Activated CD4-positive, CD25-positive, alpha-beta regulatory T cell (primary cell): ENCODE data around the gene FZR1.
"Not testable (repeated sequence)": the region's sequence is repeated elsewhere in the genome, so short reads cannot be mapped to it uniquely, and the experiment has no call there.

ENCODE experiments used
- DNase-seq, 4 experiments: peaks; one replicate each; lab custom pipeline; 2025; lab: John Stamatoyannopoulos, UW

The FZR1 gene

DNA sequence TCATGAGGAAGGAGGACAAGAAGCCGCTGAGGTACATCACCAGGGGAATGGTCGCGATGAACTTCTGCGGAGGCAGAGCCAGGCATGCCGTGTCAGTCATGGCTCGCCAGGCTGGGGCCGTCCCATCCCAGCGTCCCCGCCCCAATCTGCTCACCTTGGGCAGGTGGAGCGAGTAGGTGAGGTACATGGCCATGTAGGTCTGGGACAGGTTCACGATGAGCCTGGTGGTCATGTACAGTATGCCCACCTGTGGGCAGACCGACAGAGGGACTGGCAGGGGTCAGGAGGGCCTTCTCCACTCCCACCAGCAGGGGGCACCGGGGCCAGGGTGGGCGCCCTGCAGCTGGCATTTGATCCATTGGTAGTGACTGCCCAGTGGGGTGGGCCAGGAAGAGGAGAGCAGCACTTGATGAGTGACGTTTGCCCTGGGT, 41.2 kb downstream of the FZR1 start:
- DNase-seq = peak in 1 of 4 experiments; percentile 31

DNA sequence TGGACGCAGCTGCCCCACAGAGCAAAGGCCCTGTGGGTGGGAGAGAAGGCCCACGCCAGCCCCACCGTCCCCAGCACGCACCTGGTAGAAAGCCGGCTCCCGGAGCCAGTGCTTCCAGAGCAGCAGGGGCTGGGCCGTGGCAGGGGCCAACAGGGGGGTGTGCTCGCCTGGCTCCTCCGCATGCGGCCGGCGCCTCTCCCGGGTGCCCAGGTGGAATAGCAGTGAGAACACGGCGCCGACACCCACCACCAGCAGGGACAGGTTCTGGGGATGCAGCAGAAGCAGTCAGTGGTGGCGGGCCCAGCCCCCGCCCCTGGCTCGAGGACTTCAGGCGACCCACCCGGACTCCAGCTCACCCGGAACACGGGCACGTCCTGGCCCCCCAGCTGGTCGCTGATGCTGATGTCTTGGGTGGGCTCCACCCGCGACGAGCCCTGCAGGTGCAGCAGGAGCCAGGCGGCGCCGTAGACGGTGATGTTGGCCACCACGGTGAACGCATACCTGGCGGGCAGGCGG, 41.7 kb downstream of the FZR1 start:
- no peak for DNase-seq

DNA sequence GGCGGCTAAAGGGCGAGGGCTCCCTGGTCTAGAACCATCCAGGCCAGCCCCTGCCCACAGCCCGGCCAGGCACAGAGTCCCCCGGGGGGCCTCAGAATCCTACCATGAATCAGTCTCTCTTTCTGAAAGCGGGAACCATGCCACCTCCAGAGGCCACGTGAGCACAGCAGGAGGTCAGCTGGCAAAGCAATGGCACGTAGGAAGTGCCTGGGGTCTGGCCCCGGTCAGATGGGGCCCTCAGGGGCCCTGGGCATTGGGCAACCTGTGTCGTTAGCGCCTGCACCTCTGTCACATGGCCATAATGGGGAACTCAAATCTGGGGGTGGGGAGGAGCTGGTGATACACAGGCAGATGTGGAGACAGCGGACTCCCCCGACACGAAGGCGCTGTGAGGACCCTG, 42.5 kb downstream of the FZR1 start:
- no peak for DNase-seq

DNA sequence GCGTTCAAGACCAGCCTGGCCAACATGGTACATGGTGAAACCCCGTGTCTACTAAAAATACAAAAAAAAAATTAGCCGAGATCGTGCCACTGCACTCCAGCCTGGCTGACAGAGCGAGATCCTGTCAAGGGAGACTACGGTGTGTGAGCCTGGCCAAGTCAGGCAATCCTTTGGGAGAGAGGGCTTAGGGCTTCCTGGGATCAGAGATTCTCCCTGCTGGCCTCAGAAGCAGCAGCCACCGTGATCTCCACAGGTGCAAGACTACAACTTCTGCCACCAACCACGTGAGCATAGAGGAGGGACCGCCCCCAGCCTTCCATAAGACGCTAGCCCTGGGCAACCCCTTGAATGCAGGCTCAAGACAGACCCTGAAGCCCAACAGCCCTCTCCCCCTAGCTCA, 43.7 kb downstream of the FZR1 start:
- no peak for DNase-seq

DNA sequence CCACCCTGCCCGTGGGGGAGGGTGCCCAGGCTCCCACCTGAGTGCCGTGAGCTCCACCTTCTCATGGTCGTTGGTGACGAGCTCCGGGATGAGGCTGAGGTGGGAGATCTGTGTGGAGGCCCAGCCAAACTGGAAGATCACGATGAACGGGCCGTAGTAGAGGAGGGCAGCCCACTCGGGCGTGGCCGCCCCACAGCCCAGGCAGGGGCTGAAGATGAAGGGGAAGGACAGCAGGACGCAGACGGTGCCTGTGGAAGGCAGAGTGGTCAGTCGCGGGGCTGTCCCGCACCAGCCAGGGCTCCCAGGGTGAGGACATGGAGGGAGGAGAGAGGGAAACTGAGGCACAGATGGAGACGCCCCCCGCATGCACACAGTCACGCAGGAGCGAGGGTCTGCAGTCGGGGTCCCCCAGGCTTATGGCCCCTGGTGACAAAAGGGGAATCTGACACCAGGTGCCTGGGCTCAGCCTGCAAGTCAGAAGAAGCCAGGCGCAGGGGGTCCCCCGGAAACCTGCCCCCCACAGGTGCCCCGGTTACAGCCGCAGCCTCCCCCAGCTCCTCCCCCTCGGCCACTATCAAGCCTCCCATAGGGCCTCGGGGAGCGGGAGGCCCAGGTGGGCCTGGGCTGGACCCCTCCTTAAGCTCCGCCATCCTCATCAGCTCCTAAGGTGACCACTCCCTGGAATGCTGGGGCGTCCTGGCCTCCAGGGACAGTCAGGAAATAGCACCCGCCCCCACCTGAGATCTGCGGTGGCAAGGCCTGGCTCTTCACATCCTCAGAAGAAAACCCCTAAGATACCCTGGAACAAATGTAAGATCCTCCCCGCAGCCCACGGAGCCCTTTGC, 45.1 kb downstream of the FZR1 start:
- DNase-seq = no peak

DNA sequence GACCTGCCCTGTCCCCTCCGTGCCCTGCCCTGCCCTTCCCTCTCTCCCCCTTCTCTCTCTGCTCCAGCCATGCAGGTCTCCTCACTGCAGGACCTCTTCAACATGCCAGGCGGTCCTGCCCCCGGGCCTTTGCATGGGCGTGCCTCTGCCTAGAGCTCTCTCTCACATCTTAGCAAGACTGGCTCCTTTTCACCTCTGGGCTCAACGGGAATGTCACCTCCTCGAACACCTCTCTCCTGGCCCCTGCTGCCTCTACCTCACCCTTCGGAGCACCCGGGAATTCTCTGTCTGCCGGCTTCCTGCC, 45.6 kb downstream of the FZR1 start:
- no peak for DNase-seq

DNA sequence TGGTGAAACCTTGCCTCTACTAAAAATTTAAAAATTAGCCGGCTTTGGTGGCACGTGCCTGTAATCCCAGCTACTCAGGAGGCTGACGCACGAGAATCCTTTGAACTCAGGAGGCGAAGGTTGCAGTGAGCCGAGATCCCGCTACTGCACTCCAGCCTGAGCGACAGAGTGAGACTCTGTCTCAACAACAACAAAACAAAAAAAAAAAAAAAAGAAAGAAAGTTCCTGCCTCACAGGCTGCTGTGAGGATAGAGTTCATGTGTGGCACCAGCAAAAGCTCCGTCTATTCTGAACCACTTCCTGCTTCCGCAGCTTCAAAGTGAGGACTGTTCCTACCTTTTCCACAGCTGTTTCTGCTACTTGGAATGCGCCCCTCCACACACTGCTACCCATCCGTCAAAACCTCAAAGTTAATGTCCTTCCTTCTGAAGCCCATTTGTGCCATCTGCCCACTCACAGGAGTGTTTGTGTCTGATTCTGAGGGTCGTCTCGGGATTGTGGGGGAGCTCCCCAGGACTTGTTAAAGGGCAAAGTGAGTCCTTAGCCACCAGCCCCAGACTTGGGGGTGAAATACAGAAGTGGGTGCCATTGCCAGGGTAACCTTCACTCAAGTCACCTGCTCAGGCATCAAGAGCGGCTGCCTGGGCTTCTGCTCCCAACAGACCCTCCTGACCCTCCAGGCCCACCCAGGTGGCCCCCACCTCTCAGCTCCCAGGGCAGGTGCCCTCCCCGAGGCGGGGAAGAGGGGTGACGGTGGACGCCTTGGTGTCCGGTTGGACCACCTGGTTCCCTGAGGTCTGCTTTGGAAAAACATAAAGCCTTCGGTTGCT, 48.4 kb downstream of the FZR1 start:
- DNase-seq = no peak

DNA sequence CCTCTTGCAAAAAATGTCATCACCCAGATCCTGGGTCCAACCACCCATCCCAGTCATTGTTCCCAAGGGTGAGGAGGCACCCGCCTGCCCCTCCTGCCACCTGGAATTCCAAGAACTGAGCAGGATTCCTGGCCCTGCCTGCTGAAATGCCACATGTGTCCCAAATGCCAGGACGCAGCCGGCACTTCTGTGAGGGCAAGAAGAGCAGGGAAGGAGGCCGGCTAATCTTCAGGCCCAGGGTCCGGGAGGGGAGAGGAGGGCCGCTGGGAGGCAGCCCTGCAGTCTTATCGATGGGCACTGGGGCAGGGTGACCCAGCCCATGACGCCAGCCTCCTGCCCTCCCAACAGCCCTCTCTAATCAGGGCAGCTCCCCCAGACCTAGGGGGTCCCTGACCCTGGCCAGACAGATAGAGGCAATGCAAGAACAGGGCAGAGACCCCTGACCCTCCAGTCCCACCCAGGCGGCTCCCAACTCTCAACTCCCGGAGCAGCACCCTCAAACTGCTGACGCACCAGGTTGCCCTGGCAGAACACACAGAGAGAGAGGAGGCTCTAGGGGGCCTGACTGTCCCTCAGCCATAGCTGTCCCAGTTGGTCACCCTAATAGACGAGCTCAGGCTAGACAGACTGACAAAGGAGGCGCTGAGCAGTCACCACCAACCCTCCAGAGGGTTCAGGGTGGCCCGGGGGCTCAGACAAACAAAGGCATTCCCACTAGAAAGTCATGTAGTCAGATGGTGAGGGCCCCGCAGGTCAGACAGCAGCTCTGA, 49.7 kb downstream of the FZR1 start:
- no peak for DNase-seq

DNA sequence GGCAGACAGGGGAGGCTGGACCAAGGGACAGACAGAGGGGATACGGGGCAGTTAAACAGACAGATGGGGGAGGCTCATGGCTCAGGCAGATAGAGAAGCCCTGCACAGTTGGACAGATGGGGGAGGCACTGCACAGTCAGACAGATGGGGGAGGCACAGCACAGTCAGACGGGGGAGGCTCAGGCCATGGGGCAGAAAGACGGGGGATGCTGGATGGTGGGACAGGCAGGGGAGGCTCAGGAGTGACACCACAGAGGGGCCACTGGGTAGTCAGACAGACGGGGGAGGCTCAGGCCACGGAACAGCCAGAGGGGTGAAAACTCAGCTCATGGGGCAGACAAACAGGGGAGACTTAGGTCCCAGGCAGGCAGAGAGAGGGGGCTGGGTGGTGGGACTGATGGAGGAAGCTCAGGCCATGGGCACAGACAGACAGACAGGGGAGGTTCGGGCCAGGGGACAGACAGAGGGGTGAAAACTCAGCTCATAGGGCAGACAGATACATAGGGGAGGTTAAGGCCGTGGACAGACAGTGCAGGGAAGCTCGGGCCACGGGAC, 50.4 kb downstream of the FZR1 start:
- no peak for DNase-seq

DNA sequence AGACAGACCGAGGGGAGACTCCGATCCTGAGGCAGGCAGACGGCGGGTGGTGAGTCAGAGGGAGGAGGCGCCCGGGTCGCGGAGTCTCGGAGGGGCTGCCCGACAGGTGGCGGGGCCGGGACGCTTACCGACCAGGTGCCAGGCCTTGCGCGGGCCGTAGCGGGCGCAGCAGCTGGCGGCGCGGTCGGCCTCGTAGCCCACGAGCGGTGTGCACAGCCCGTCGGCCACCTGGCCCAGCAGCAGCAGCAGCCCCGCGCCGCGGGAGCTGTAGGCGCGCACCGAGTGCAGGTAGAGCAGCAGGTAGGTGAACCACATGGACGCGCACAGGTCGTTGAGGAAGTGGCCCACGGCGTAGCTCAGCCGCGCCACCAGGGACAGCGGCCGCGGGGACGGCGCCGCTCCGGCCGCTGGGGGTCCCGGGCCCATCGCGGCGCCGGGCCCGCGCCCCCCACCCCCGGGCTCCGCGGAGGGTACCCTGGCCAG, 50.9 kb downstream of the FZR1 start:
- peak in 3 of 4 experiments; percentile 29 to 61 (median 34) for DNase-seq

DNA sequence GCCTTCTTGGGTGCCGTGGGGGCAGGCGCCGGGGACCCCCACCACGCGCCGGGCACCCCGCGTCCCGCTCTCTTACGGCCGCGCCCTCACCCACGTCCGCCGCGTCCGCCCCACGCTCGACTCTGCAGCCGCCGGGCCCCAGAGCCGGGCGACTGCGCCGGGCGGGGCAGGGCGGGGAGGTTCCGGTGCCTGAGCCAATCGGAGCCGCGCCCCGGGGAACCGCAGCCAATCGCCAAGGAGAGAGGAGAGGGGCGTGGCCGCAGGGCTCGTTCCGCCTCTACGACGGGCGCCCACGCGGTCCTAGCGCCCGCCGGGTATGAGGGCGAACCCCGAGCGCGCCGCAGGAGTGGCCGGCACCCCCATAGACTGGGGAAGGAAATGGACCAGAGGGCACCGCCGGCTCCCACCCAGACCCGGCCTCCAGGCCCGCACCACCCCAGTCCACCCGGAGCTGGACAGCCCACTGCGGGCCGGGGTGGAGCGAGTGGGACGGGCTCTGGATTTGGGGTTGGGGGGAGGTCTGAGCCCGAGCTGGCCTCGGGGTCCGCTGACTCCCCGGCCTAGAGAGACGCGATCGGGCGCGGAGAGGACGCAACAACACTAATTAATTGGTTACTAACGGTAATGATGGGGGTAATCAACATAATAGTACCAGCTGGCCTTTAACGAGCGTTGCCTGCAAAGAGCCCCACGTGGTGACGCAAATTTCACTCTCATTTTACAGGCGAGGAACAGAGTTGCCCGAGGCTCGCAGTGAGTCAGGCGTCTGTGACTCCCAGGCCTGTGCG, 51.5 kb downstream of the FZR1 start, which contains the start of gene MFSD12:
Gene MFSD12, minus strand, starts transcription at position 126 of the 788 bp plus-strand sequence. CDS start 183 bp downstream, outside the sequence.
- peak; percentile 86 to 95 (median 90) for DNase-seq

DNA sequence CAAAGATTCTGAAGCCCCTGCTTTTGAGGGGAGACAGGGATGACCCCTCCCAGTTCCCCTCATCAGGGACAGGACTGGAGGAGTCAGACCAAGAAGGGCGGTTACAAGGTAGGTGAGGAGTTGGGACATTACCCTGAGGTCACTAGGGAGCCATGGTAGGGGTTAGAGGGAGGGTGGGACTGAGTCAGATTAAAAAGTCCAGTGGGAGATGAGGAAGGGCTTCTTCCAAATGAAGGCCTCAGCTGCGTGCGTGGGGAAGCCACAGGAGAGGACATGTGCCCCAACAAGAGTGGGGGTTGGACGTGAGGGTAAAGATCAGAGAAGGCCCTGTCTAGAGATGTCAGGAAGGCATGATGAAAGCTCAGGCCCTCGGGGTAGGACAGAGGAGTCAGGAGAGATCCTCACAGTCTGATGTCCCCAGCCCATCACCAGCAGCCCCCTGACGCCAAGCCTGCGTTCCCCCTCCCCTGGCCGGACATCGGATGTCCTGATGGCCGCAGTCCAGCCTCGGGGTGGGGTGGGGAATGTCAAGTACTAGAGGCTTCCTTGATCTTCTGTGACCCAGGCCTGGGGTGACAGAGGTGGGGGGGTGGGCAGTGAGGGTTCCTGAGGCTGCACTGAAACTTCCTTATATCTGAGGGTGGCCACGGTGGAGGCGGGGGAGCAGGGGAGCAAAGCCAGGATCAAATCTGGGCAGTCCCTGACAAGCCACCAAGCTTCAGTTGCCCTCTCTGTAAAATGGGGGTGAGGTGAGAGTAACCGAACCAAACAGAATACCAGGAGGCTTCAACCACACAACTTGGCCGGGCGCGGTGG, 57.8 kb downstream of the FZR1 start:
- DNase-seq = no peak

DNA sequence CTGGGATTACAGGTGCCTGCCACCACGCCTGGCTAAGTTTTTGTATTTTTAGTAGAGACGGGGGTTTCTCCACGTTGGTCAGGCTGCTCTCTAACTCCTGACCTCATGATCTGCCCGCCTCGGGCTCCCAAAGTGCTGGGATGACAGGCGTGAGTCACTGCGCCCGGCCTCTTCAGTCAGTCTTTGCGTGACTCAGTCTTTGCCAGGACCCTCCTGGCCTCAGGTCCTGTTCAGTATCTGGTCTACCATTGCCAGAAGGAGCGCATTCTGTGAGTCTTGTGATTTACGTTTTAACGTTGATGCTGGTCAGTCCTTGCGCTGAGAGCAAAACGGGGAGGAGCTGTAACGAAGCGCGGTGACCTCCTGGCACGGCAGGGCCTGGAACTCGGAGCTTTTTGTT, 59.0 kb downstream of the FZR1 start:
- no peak for DNase-seq

DNA sequence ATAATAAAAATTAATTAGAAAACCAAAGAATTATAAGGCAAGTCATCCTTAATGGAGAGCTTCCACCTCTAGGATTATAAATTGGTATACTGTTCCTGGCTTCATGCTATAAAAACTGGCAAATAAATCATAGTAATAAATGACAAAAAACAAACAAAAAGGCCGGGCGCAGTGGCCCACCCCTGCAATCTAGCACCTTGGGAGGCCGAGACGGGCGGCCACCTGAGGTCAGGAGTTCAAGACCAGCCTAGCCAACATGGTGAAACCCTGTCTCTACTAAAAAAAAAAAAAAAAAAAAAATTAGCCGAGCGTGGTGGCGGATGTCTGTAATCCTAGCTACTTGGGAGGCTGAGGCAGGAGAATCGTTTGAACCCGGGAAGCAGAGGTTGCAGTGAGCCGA, 63.9 kb downstream of the FZR1 start:
- DNase-seq = not testable (repeated sequence)

DNA sequence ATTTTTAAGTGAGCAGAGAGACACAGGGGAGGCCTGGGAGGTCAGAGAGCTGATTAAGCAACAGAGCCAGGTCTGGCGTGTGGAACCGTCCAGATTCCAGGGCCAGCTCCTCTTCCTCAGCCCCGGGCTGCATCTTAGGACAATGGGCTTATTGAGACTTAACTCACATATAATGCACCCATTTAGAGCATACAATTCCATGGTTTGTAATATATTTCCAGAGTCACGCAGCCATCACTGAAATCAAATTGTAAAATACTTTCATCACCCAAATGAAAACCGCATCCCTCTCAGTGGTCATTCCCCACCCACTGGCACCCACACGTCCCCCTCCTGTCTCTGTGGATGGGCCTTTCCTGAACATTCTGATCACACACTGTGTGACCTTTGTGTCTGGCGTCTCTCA, 64.5 kb downstream of the FZR1 start:
- DNase-seq = no peak

DNA sequence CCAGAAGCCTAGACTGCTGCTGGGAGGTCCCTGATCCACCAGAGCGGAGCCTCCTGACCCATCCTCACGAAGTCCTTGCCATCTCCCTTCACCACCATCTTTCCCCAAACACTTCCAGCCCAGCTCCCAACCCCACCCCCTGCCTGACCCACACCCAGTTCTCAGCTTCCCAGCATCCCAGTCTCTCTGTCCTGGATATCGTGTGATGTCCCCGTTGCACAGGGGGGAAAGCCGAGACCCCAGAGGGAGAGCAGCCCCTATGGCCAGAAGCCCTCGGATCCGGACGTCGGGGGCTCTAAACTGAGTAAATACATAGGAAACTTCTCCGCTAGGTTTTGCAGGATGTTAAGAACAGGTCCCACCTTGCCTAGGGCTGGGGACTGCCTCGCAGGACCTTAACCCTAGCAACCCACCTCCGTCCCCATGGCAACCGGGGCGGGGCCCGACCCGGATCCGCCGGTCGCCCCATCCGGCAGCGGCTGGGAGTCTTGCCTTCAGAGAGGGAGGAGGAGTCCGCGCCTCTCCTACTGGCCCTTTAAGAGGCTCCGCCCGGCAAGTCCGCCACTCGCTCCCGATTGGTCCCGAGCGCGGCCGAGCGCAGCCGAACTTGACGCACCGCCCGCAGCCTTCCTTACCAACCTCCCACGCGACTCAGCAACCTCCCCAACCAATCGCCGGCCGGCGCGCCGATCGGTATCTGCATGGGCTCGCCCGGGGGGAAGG, 66.2 kb downstream of the FZR1 start:
- peak; percentile 98 to 99 (median 98) for DNase-seq

DNA sequence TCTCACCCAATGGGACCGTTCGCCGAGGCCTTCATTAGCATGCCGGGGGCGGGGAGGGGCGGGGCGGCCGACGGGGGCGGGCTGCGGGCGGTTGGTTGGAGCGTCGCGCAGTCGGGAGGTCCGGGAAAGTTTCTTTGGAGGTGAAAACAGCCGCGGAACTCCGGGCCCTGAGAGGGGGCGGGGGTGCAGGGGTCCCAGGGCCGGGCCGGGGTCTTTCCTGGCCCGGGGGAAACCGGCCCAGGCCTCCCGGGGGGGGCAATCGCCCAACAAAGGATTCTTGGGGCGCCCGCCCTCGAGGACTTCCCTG, 66.7 kb downstream of the FZR1 start, which contains the start of gene HMG20B:
Gene HMG20B, plus strand, starts transcription at position 90 of the 307 bp plus-strand sequence. CDS start 366 bp downstream, outside the sequence.
- no peak for DNase-seq

DNA sequence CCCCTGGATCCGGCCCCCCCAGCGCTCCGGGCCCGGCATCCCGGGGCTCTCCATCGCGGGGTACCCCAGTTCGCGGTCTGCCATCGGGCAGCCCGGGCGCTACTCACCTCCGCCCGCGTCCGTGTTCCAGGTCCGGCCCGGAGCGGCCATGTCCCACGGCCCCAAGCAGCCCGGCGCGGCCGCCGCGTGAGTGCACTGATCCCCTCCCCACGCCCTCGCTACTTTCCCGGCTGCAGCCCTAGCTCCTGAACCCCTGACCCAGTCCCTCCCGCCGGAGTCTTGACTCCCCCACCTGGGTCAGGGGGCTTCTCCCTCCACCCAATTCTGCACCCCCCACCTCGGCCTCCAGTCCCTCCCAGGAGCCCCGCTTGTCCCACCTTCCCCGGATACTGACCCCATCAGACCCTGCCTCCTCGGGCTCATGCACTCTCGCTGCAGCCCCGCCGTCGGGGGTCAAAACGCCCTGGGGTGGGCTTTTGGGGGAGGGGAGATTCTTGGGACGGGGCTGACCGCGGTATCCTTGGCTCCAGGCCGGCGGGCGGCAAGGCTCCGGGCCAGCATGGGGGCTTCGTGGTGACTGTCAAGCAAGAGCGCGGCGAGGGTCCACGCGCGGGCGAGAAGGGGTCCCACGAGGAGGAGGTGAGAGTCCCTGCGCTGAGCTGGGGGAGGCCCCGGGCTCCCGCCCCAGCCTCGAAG, 67.2 kb downstream of the FZR1 start:
- DNase-seq = no peak
